Neural progenitor cell (in vitro differentiated cells): Measurements from ENCODE around the gene AGAP9.
"Not testable (repeated sequence)": the region's sequence is repeated elsewhere in the genome, so short reads cannot be mapped to it uniquely, and the experiment has no call there.

ENCODE experiments used
- CTCF ChIP-seq: fragments of 200-600 bp; sonication (generic); IDR thresholded peaks from 2 replicates; pipeline ENCODE4 v1.5.1; 2017; ENCODE audit warnings: antibody characterized with exemption, mild to moderate bottlenecking
- EZH2 ChIP-seq: fragments of 200-600 bp; sonication (generic); IDR thresholded peaks from 2 replicates; pipeline ENCODE4 v1.6.1; 2017; ENCODE audit warnings: antibody characterized with exemption, mild to moderate bottlenecking, moderate library complexity

DNA sequence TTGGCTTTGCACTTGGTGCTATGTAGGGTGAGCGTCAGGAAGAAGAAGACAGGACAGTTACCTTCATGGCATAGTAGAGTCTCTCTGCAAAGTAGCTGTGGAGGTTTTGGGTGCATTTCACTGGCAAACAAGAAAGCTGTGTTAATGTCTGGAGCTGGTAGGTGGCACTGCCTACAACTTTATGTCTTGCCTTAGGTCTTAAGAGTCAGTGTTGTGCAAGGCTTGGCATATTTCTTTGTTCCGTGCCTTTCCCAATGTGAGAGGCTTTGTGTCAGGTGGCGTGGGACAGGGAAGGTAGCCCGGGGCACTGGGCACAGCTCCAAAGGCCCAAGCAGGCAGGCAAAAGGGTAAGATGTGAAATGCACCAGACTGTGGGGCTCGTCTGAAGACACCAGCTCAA lies 51.4 kb downstream of the AGAP9 start:
- not testable (repeated sequence) for TF ChIP-seq CTCF, EZH2
